ENCODE data around the gene SYT14.
"Not testable (repeated sequence)": the region's sequence is repeated elsewhere in the genome, so short reads cannot be mapped to it uniquely, and the experiment has no call there.

SYT14 gene

DNA sequence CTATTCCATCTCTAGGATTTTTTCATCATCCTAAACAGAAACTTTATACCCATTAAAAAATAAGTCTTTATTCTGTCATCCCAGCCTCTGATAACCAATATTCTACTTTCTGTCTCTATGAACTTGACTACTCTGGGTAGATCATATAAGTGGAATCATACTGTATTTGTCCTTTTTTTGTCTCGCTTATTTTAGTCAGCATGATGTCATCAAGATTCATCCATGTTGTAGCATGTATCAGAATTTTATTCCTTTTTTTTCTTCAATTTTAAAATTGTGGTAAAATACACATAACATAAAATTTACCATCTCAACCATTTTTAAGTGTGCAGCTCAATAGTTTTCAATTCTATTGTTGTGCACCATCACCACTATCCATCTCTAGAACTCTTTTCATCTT, 90.0 kb downstream of the SYT14 start:
- DNase-seq (ENCODE audit: low read depth in 2 of 2) = no peak

DNA sequence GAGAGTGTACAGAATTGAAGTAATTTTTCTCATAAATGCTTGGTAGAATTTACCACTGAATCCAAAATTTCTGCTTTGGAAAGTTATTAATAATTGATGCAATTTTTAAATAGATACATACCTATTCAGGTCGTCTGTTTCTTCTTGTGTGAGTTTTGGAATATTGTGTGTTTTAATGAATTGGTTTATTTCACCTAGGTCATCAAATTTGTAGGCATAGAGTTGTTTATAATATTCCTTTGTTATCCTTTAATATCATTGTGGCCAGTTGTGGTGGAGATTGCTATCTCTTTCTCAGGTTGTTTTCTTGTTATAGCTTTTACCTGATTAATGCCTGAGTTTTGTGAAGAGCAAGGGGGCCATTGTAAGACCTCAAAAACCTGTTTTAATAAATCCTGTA, 93.5 kb downstream of the SYT14 start:
- no peak for DNase-seq (ENCODE audit: low read depth in 2 of 2)

DNA sequence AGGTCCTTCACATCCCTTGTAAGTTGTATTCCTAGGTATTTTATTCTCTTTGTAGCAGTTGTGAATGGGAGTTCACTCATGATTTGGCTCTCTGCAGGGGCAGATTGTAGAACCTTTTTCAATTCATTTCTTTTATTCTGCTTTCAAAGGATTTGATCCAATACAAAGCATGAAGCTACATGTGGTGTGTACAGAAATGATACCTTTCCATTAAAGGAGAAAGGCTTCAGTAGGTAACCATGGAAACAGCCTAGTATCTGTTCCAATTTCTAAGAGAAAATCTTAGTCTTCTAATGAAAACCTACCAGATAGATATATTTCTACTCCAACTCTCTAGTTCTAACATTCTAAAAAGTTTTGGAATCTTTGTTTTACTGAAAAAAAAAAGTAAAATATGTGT, 105.0 kb downstream of the SYT14 start:
- no peak for DNase-seq (ENCODE audit: low read depth in 2 of 2)

DNA sequence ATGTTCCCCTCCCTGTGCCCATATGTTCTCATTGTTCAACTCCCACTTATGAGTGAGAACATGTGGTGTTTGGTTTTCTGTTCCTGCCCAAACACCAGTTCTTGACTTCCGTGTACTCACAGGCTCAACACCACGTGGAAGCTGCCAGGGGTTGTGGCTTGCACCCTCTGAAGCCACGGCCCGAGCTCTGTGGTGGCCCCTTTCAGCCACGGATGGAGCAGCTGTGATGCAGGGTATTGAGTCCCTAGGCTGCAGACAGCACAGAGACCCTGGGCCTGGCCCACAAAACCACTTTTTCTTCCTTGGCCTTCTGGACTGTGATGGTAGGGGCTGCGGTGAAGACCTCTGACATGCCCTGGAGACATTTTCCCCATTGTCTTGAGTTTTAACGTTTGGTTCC, 111.6 kb downstream of the SYT14 start:
- DNase-seq (ENCODE audit: low read depth in 2 of 2) = no peak

DNA sequence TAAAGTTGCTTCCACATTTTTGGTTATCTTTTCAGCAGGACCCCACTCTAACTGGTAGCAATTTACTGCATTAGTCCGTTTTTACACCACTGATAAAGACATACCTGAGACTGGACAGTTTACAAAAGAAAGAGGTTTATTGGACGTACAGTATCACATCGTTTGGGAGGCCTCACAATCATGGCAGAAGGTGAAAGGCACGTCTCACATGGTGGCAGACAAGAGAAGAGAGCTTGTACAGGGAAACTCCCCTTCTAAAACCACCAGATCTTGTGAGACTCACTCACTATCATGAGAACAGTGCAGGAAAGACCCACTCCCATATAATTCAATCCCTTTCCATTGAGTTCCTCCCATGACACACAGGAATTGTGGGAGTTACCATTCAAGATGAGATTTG, 112.5 kb downstream of the SYT14 start:
- DNase-seq (ENCODE audit: low read depth in 2 of 2) = not testable (repeated sequence)

DNA sequence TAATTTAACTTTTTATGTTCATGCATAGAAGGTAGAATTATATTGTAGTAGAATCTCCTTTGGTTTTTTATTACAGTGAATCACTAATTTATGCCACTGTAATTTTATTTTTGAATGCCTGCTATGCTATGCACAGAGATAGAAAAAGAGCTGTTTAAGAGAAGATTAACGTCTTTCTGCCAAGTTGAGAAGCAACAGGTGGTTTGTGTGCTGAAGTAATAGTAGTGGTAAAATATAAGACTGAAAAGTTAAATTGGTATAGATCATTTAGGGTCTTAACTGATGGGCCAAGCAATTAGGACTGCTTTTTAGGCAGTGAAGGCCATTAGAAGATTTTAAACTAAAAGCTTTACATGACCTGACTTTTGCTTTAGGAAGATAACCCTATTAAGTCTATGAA, 115.1 kb downstream of the SYT14 start:
- DNase-seq (ENCODE audit: low read depth in 2 of 2) = no peak

DNA sequence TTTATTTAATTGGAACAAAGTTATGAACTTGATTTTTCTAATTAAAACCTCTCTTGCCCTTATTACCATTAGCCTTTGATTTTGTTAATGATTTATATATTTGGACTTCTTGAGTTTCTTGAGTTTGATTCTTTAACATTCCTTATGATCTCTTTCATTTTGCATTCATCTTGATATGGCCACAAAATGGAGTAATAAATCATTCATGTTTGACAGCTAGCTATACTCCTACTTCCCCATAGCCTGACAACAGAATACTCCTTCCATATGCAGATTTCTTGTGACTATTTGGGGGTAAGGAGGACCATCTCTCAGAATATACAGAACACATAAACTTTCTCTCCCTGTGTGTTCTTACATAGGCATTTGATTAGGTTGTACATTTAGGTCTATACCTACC, 119.6 kb downstream of the SYT14 start:
- DNase-seq (ENCODE audit: low read depth in 2 of 2) = no peak

DNA sequence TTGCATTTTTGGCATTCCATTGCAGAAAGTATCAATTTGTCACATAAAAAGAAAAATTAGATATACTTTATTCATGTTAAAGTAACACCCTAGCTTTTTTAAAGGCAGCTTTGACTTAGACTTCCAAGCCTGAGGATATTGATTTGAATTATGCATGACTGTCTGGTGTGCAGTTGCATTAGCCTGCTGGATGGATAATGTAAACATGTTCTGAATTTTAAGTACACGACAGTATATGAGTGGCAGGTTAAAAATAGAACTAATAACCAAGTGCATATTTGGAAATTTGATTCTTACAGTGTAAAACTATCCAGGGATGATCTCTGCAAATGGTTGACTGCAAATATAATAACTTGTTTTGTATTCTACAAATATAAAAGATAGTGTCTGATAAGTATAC, 124.0 kb downstream of the SYT14 start:
- DNase-seq (ENCODE audit: low read depth in 2 of 2) = no peak

DNA sequence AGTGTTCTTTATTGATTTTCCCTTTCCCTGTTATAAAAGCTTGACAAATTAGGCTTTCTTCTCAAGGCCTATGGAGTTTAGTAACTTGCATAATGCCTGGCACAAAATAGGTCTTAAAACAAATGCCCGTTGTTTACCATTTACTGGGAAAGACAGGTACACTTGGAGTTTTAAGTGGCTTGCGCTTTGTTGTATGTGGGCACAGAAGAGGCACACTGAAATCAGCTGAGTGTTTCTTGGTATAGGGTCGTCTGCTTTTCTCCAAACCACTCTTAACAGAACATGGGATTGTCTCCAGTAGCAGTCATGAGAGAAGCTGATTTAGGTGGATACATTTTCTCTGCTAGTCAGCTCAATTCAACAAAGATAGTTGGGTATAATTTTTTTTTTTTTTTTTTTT, 132.5 kb downstream of the SYT14 start:
- DNase-seq (ENCODE audit: low read depth in 2 of 2) = no peak

DNA sequence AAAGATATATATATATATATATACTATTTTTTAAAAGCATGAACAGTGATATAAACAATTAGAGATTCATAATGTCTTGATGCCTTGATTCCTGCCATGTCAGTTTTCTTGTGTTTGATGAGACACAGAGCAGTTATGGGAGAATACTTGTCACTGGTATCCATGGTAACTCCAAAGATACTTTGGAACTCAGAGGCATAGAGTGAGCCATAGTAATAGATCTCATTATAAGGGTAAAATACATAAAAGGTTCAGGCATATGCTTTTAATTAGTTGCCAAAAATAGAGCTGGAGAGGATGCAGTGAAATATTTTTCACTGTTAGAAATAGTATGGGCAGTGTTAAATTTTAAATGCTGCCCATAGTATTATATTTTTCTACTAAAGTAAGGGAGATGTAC, 134.1 kb downstream of the SYT14 start:
- DNase-seq (ENCODE audit: low read depth in 2 of 2) = no peak

DNA sequence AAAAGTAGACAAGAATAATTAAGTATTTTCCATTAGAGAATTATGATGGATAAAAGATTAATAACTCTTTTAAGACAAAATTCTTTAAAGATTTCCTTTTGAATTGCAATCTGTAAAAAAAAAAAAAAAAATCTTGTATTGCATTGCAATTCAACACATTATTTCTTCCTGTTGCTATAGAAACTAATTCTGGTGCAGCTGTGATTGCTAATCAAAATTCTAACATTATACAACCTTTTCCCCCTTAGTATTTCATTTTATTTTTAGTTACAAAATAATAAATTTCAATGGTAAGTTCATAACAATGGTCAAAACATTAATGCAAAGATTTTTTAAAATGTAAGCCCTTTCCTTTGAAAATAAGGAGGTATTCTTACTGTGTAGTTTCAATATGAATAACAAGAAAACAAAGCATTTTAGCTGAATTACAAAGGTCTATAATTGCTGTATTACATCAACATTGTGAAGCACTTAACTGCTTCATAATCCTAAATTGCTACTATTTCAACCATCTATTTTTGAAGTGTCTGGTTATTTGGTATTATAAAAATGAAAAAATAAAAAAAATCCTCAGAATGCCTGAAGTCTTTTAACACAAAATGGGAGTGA, 135.0 kb downstream of the SYT14 start:
- DNase-seq (ENCODE audit: low read depth in 2 of 2) = no peak

DNA sequence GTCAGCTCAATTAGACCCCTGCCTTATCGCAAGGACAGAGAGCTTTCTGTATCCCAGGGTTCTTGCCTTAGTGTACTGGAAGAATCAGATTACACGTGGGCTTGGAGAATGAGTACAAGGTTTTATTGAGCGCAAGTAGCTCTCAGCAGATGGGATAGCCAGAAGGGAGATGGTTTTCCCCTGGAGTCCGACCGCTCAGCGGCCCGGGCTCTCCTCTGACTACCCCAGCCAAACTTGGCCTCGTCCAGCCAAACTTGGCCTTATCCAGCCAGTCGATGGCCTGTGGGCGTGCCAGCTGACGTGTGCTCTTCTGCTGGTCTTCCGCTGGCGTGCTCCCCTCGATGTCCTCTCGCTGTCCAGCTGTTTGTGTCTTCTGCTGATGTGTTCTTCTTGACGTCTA, 136.9 kb downstream of the SYT14 start:
- DNase-seq (ENCODE audit: low read depth in 2 of 2) = no peak

DNA sequence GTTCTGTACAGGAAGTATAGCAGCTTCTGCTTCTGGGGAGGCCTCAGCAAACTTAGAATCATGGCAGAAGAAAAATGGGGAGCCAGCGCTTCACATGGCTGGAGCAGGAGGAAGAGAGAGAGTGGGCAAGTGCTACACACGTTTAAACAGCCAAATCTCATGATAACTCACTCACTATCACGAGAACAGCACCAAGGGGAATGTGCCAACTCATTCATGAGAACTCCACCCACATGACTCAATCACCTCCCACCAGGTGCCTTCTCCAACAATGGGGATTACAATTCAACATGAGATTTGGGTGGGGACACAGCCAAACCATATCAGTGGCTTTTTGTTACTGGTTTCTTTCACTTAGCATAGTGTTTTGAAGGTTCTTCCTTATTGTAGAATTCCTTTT, 138.6 kb downstream of the SYT14 start:
- DNase-seq (ENCODE audit: low read depth in 2 of 2) = no peak

DNA sequence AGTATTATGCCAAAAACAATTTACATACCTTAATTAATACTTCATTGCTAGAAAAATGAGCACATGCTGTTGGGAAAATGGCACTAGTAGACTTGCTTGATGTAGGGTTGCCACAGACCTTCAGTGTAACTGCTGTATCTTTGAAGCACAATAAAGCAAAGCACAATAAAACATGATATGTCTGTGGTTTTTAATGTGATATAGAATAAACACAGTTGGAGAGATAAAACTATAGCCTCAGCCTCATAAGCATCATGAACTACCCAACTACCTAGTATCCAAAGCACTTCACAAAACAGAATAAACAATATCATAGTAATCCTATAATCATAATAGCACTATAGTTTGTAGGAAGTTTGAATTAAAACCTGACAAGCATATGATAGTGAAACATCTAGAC, 143.5 kb downstream of the SYT14 start:
- no peak for DNase-seq (ENCODE audit: low read depth in 2 of 2)

DNA sequence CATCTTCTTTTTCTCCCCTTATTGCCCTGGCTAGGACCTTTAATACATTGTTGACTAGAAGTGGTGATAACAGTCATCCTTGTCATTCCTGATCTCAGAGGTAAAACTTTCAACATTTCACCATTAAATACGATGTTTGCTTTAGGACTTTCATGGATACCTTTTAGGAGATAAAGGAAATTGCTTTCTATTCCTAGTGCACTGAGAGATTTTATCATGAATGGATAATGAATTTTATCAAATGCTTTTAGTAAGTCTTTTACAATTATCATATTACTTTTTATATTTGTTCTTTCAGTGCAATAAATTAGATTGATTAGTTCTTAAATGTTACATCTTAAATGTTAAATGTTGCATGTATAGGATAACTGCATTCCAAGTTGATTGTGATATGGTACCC, 147.3 kb downstream of the SYT14 start:
- no peak for DNase-seq (ENCODE audit: low read depth in 2 of 2)

DNA sequence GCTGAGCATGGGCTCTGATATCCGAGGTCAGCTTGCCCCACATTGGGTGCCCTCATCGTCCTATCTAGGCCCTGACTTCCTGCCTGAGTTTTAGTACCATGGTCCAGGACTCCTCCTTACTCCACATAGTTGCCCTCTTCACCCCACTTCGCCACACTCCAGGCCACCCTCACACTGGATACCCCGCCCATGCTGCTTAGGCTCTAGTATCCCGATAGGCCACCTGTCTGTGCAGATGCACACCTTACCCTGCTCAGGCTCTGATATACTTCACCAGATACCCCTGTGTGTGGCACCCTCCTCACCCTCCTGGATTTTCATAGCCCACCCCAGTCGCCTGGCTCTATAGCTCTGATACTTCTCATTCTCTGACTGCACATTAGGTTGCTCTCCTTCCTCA, 149.0 kb downstream of the SYT14 start:
- DNase-seq (ENCODE audit: low read depth in 2 of 2) = no peak

DNA sequence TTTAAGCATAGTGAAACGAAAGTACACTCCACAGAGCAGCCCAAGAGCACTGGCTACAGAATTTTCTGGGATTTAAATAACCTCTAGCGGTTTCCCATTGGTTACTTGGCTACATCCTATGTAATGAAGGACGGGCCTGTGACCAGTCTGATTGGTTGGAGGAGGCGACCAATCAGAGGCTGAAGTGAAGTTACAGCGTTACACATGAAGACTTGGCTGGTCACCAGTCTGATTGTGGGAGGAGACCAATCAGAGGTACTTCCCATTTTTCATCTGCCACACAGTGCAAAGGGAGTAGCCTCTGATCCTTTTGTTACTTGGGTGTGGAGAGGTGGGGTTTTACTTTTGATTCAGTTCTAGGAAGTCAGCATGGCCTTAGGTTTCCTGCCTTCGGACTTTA, 151.8 kb downstream of the SYT14 start:
- no peak for DNase-seq (ENCODE audit: low read depth in 2 of 2)

DNA sequence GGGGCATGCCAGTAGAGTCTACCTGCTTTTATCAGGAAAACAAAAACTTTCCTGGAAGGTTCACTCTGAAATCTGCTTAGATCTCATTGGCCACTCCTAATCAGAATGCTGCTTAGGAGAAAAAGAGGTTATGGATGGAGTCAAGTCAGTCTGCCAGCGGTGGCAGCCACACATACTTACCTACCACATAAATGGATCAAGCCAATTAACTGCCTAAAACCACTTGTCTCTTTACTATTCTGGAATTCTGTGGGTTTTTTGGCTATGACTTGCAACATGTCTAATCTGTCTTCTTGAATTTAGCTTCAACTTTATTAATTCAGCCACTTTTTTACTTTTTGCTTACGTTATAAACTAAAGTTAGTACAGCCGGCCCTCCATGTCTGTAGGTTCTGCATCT, 154.3 kb downstream of the SYT14 start:
- DNase-seq (ENCODE audit: low read depth in 2 of 2) = no peak

DNA sequence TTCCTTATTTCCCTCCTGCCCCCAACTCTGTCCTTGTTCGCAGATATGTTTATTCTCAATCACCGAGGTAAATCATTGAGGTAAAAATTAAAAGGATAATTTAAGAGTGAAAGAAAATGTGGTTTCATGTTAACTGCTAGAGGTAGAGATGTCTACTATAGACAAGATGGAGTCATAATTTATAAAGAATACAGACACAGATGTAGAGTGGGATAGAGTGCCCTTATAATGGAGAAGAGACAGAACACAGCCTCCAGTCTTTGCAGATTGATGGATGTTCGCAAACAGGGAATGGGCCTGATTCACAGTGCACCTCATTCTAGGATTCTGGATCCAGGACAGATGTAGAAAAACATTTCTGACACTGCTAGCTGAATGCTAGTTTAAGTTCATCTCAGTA, 155.4 kb downstream of the SYT14 start:
- no peak for DNase-seq (ENCODE audit: low read depth in 2 of 2)

DNA sequence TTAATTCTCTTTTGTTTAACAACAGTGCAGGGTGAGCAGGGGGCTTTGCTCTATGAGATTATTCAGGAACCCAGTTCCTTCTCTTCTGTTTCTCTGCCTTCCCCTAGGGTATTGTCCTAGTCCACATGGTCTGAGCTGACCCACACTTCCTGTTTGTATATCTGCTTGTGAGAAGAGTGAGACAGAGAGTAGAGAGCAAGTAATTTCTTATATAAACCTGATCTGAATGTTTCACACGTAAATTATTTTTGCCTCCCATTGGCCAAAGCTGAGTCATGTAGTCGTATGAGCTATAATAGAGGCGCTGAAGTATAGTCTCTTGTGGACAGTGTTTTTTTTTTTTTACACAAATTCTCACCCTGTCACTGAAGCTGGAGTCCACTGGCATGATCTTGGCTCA, 160.3 kb downstream of the SYT14 start:
- no peak for DNase-seq (ENCODE audit: low read depth in 2 of 2)

DNA sequence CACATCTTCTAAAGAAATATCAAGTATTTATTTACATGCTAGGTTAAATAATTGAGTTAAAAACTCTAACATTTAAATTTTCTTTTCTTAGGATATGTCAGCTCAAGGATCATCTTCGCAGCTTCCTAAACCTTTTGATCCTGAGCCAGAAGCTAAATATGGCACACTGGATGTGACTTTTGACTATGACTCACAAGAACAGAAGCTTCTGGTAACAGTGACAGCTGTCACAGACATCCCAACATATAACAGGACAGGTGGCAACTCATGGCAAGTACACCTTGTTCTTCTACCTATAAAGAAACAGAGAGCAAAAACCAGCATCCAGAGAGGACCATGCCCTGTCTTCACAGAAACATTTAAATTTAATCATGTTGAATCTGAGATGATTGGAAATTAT, 161.9 kb downstream of the SYT14 start:
- DNase-seq (ENCODE audit: low read depth in 2 of 2) = no peak

DNA sequence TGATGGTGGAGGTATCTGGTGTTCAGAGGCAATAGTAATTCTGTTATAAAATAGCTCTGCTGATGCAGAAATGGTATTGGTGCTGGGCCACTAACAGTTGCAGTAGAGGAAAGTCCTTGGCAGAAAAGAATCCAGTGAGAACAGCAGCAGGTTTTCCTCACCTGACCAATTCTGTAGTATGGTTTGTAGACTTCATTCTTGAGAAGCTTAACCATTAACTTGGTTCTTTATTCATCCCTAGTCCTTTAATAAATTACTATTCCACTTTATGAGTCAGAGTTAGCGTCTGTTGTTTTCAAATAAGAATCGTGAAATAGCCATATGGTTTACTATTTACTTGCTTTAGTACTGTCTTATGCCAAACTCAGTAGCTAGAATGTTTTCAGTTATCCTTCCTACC, 166.1 kb downstream of the SYT14 start:
- no peak for DNase-seq (ENCODE audit: low read depth in 2 of 2)

DNA sequence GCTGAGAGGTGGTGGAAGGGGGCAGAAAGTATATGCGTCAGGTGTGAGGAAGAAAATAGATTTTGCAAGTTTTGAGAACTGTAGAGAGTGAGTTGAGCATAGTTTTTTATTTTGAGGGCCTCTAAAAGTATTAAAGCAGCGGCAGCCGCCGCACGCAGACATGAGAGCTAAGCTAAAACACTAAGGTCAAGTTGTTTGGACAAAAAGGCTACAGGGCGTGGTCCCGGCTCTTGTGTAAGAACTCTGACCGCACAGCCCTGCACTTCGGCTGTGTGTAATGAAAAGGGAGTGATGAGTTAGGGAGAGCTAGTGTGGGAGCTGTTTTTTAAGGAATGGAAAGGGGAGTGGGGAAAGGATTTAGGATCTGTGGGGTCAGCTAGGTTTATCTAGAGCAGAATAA, 174.9 kb downstream of the SYT14 start:
- DNase-seq (ENCODE audit: low read depth in 2 of 2) = not testable (repeated sequence)

DNA sequence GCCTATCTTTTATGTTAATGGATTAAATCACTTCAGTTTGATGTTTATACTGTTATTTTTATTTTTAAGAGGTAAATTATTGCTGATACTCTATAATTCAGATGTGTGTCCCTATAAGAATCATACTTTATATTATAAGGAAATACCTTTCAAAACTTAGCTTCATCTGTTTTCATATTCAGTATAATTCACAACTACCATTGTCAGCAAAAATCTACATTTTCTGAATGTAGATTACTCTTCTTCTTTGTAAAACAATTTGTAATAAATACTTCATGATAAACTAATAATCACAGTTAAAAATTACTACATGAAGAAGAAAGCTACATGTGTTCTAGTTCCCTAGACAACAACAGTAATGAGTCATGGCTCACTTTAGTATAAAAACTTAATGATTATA, 179.2 kb downstream of the SYT14 start:
- no peak for DNase-seq (ENCODE audit: low read depth in 2 of 2)

DNA sequence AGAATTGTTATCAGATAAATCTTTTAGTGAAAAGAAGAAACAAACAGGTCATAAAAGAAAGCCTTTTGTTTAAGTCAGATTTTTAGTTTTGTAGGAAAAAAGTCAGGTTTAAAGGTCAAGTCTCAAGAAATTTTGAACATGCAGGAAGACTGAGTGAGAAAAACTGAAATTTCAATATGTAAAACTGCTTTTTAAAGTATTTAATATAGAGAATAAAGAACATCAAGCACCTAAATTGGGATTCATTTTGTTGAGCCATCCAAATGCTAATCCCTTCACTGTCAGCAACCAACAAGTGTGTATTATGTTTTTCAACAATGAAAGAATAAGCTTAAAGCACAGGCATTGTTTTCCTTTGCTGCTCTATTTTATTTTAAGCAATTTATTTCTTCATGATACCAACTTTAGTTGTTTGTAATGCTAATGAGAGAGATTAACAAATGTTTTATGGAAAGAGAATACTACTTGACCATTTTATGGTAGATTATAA, 179.7 kb downstream of the SYT14 start:
- DNase-seq (ENCODE audit: low read depth in 2 of 2) = no peak

Data from stimulated activated CD8-positive, alpha-beta memory T cell treated with anti-CD3 and anti-CD28 coated beads, Interleukin-7, amount 100 ng/mL, for 1 hour (primary cell).